DMS114 treated with DMSO at 0.1 percent for 48 hours (cell line): ENCODE data around the gene H1-8.

Experiments used
- DNase-seq: peaks from one replicate; lab custom pipeline; 2025; ENCODE audit not compliant: unreplicated experiment; lab: John Stamatoyannopoulos, UW

Gene H1-8

DNA sequence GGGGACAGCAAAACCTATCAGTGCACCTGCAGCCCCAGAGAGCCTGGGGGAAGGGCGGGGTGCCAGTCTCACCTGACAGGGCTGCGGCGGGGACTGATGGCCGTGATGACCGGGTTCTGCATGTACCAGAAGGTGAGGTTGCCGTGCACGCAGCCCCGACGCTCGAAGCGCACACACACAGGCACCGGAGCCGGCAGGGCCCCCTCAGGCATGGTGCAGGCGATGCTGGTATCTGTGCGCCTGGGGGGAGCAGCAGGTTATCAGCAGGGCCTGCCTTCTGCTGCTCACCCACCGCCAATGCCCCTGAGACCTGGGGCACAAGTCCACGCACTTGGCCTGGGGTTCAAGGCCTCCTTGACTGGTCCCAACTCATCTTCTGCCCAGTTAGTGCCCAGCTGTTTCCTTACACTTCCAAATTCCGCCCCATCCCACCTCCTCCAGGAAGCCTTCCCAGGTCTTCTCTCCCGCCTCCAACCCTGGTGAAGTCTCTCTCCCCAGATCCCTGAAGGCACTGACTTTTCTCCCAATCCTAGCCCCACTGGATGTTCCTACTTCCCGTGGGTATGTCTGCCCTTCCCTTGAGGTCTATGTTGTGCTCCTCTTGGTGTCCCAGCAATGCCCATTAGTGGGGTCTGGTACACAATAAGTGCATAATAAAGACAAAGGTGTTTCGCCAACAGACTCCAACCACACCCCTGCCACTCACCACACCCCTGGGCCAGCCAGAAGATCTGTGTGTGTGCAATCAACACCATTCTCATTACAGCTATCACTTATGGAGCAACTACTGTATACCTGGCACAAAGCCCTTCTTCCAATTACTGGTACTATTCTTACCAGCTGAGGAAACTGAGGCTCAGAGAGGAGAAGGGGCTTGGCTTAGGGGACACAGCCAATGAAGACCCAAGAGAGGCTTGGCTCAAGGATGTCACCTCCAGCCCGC is 28.9 kb downstream of the H1-8 start:
- DNase-seq, result no peak

DNA sequence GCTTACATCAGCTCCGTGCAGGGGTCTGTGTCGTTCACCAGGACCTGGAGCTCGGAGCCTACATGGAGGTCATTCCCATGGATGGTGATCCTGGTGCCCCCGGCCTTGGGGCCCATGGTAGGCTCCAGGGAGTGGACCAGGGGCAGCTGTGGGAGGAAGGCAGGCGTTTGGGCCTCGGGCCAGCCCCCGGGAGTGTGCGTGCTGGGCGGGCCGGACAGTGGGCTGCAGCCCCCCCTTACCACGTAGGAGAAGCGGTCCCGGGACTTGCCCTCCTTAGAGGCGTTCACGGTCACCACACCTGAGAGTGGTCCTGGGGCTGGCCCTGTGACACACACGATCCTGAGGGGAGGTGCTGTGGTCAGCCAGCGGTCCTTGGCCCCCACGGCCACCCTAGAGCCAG is 29.6 kb downstream of the H1-8 start:
- DNase-seq, result no peak

GRCh38 chr3:129573493-129573892 is 30.5 kb downstream of the H1-8 start:
- DNase-seq, result no peak

DNA sequence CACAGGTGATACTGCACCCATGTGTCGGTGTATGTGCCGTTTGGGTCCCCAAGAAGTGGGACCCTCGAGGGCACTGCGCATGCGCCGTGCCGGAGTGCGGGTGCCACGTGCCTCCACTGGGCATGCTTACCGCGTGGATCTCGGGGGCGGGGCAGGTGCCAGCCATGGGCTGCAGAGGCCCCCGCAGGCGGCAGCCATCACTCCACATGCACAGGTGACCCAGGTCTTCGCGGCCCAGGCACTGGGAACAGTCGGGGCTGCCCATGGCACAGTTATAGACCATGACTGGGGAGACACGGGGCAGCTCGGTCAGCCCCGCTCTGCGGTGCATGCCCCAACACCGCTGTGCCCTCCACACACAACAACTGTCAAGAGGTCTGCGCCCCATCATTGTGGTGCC is 31.2 kb downstream of the H1-8 start:
- DNase-seq, result no peak

GRCh38 chr3:129575233-129575996 is 32.4 kb downstream of the H1-8 start:
- no peak for DNase-seq

DNA sequence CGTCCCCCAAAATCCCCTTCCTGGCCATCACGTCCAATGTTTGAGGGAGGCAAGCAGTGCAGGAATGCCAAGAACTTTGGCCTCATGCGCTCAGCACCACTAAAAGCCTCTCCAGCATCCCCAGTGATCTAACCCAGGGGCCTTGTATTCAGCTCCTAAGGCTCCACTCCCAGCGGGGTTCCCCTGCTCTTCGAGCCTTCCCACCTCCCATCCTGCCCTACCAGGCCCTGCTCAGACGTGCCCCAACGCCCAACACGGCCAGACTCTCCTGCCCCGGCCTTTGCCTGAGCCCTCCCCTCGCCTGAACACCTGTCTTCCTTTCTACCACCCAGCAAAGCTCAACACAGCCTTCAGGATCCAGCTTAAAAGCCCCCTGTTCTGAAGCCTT is 33.0 kb downstream of the H1-8 start:
- DNase-seq, result no peak

- DNase-seq, result no peak
These were observed 33.8 kb downstream of the H1-8 start for GRCh38 chr3:129576514-129577352.

DNA sequence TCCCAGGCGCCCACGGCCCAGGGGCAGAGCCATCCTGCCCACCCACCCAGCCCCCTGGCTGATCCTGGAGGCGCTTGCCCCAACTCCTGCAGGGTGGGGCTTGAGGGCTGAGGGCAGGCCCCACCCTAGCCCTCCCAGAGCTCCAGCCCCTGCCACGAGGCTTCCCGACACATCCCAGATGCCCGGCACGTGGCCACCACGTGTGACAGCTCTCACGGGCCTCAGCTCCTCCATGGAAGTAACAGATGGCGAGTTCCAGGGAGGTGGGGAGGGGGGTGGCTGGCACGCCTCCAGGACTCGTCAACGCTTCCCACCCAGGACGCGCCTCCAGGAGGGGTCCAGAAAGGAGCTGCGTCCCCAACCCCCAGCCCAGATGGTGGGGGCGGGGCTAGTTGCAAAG is 34.4 kb downstream of the H1-8 start:
- no peak for DNase-seq

DNA sequence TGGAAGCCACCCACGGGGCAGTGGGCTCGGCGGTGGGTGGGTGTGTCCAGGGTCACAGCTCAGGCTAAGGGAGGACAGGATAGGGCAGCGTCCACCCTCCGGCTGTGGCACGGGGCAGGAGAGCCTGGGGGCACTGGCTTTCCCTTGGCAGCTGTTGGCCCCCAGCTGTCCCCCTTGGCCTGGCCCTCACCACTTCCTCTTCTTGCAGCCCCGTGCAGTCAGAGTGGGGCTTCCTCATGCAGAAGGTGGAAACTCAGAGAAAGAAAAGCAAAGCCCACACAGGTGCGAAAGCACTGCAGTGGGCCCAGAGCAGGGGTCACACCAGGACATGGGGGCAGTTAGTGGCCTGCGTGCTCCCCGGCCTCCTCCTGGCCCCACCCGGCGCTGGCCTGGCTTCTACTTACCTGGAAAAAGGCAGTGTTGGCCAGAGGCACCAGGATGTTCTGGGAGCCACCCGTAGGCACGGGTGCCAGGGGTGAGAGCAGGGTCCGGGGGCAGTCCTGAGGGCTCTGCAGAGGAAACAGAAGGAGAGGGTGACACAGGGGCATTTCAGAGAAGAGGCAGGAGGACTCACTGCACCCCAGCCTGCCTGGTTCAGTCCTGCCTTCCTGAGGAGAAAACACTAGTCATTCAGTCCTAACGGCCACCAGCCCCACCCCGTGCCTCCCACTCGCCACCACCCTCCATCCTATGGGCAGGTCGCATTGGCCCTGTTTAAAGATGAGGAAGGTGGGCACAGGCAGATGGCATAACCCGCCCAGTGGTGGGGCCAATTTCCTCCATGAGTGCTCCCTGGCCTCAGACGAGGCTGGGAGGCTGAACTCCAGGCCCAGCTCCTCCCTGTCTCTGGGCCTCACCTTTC is 35.2 kb downstream of the H1-8 start:
- no peak for DNase-seq

GRCh38 chr3:129579991-129580390 is 37.0 kb downstream of the H1-8 start:
- no peak for DNase-seq

DNA sequence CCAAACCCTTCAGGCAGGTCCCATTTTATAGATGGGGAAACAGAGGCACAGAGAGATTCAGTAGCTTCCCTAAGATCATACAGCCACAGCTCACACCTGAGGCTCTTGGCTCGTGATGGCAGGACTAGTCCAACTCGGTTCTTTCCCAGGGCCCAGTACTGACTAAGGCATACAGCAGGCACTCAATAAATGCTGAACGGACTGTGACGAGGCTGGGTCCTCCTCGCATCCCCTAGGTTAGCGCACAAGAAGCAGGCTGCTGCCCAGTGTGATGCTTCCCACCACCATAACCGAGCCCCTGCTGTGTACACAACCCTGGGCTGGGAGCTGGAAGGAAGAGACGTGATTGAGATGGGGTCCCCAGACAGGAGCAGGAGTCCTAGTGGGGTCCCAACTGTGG is 38.6 kb downstream of the H1-8 start:
- DNase-seq, result no peak

DNA sequence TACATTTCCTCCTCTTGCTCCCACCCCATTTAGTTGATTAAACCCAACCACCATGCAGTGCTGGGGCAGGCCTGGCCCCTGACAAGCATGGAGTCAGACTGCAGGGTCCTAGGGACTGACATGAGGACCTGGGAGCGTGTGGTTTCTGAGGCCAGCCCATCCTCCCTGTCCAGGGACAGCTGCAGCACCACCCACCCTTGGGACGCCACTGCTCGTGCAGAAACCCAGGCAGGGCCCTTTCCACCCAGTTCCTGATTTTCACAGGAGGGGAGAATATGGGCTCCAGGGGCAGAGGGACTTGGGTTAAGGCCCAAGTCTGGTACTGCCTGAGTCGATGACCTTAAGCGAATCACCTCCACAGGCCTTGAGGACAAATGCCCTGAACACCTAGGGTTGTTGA is 39.8 kb downstream of the H1-8 start:
- no peak for DNase-seq

- DNase-seq, result no peak
These were observed 40.3 kb downstream of the H1-8 start for GRCh38 chr3:129583289-129583688.

DNA sequence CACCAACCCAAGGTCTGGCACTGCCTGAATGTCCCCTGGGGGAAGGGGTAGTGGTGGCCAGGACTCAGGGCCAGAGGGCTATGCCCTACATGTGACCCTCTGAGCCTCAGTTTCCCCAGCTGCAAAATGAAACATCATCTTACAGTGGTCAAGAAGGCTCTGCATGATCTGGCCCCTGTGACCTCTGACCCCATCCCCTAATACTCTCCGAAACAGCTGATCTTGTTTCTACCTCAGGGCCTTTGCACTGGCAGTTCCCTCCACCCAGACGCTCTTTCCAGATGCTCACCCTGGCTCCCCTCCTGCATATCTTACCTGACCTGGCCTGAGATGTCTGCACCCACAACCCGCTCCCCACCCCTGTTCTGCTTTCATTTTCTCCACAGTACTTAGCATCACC is 41.7 kb downstream of the H1-8 start:
- DNase-seq, result no peak

DNA sequence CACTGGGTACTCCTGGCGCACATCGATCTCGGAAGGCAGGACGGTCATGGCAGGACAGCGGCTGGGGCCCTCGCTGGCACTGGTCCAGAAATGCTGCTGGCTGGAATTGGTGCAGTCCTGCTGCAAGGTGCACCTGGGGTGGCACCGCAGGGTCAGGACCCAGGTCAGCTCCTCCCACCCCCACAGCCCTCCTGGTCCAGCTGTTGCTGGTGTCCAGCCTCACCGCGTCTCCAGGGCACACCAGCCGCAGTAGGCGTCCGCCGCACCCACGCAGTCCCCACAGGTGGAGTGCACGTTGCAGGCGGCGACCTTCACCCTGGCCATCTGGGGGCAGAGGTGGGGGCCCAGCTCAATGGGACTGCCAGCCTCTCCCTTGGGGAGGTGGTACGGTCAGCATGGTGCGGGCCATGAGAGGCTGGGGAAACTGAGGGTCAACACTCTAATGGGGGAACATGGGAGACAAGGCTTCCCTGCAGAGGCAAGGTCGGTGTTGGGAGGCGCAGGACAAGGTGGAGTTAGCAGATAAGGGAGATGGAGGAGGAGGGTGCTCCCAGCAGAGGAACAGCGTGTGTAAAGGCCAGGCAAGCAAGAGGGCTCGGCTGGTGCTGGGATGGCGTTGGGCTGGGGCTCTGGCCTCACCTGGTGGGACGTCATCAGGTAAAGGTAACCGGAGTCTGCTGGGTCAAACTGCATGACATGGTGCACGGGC is 43.1 kb downstream of the H1-8 start:
- DNase-seq, result no peak

GRCh38 chr3:129586746-129587430 is 43.9 kb downstream of the H1-8 start:
- DNase-seq, result no peak

GRCh38 chr3:129587566-129588210 is 44.7 kb downstream of the H1-8 start:
- no peak for DNase-seq

DNA sequence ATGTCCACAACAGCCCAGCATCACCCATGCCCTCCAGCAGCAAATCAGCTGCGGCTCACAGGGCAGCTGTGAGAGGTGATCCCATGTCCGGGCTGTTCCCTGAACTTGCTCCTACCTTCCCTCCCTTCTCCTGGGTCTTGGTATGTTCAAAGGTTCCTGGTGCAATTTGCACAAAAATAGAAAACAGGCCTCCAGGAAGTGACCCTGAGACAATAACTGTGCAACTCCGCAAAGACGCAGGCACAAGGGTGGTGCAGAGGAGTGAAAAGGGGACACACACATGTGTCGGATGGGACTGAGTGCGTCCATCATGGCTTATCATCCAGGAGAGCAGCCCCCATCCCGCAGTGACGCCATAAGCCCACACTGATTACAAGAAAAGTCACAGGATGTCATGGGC is 47.2 kb downstream of the H1-8 start:
- DNase-seq, result no peak

DNA sequence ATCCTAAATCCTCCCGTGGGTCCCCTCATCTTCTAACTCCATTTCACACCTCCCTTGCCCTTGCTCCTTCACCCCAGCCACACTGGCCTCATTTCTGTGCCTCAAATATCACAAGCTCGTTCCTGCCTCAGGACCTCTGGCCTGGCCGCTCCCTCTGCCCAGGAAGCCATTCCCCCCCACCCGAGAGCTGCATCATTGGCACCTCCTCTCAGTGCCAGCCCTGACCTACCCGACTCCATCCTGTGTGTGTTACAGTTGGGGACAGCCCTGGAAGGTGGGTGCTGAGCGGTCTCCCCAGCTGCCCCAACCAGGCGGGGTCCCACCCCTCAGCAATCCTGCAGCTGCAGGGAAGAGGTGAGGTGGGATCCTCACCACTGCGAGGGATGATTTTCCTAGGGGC is 49.0 kb downstream of the H1-8 start:
- DNase-seq, result no peak
